HG03432 (cell line): ENCODE data around the gene YIPF3.
"Not testable (repeated sequence)": the region's sequence is repeated elsewhere in the genome, so short reads cannot be mapped to it uniquely, and the experiment has no call there.

Experiments
- ATAC-seq: cut with Tn5 transposase; IDR thresholded peaks from one replicate; pipeline ENCODE4 v1.9.1; 2021; ENCODE audit warnings: mild to moderate bottlenecking, moderate library complexity; ENCODE audit not compliant: unreplicated experiment

Gene YIPF3

GRCh38 chr6:43467265-43467664 is 49.5 kb downstream of the YIPF3 start:
- not testable (repeated sequence) for ATAC-seq

- no peak for ATAC-seq
Measured at GRCh38 chr6:43465948-43466347, 50.8 kb downstream of the YIPF3 start.

GRCh38 chr6:43464337-43464736 is 52.4 kb downstream of the YIPF3 start:
- no peak for ATAC-seq

- no peak for ATAC-seq
Measured at GRCh38 chr6:43461936-43462335, 54.8 kb downstream of the YIPF3 start.
